ENCODE results near the gene METTL21C.

METTL21C gene

DNA sequence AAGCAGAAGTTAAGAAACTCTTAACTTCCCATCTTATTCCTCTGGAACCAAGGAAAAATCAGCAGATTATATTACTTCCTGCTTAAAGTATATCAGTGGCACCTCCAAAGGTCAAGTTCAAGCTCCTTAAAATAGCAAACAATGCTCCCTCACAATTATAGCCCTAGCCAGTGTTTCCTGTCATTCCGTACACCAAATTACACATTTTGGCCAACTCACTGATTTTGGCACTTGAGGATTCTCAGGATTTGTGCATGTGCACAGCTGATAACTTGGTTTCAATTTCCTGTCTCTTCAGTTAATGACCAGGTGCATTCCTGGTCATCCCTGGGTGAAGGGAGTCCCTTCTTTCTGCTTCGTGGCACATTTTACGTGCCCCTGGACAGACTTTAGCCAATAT, 56.1 kb downstream of the METTL21C start:
- Histone ChIP-seq H4K20me1 (ENCODE audit: low read depth, low read length) (no peaks in the 10 kb centered on the region), H3K9me3 (ENCODE audit: insufficient read depth, low read length) (no peaks in the 10 kb centered on the region), H3K9ac (ENCODE audit: low read length) (no peak overlapping the region), H3K79me2 (ENCODE audit: insufficient read depth, low read length) (no peaks in the 10 kb centered on the region), H3K4me2 (ENCODE audit: low read depth, low read length, poor library complexity, severe bottlenecking) (no peak overlapping the region), H2AFZ (ENCODE audit: low read depth, low read length, severe bottlenecking) (no peak overlapping the region), H3K36me3 (ENCODE audit: low read length) (peaks cover 57% of the 10 kb centered on the region), H3K27ac (ENCODE audit: low read depth, low read length) (no peak overlapping the region), H3F3A (ENCODE audit: insufficient read depth) (no peaks in the 10 kb centered on the region; the same call in 1 of the 2 replicates), H3K4me3 (ENCODE audit: insufficient read depth, low read length, poor library complexity, severe bottlenecking) (no peak overlapping the region), H3K27me3 (ENCODE audit: low read length) (no peaks in the 10 kb centered on the region), H3K9me2 (replicated peaks; ENCODE audit: insufficient read depth, low read length) (no peaks in the 10 kb centered on the region)
- TF ChIP-seq, protein P1, sequence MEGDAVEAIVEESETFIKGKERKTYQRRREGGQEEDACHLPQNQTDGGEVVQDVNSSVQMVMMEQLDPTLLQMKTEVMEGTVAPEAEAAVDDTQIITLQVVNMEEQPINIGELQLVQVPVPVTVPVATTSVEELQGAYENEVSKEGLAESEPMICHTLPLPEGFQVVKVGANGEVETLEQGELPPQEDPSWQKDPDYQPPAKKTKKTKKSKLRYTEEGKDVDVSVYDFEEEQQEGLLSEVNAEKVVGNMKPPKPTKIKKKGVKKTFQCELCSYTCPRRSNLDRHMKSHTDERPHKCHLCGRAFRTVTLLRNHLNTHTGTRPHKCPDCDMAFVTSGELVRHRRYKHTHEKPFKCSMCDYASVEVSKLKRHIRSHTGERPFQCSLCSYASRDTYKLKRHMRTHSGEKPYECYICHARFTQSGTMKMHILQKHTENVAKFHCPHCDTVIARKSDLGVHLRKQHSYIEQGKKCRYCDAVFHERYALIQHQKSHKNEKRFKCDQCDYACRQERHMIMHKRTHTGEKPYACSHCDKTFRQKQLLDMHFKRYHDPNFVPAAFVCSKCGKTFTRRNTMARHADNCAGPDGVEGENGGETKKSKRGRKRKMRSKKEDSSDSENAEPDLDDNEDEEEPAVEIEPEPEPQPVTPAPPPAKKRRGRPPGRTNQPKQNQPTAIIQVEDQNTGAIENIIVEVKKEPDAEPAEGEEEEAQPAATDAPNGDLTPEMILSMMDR (IDR thresholded peaks at IDR 0.05; ENCODE audit: insufficient read depth, low read length, poor library complexity, severe bottlenecking) = no peak
- TF ChIP-seq EZH2phosphoT487 (conservative IDR thresholded peaks at IDR 0.05; ENCODE audit: low read length) = no peak

All from SU-DHL-6 (cell line).